A673 (cell line): ENCODE data around the gene SMIM31. TPM values are rescaled to one million over a fixed set of nuclear protein-coding genes. Genes with fewer than 3 reads are reported as not detected.

Experiments
- BruUV-seq: library from RNA; stranded (reverse); fragments of 400-500 nt; replicated peaks from 2 replicates; lab custom pipeline; 2021; lab: Mats Ljungman, UMichigan
- CTCF ChIA-PET: fragments of 300-600 bp; sonication (Branson Sonifier 250); formaldehyde crosslinking; loops from one replicate; lab custom pipeline; 2022; ENCODE audit warnings: antibody characterized with exemption; lab: Charles Lee
- POLR2A ChIA-PET: fragments of 300-600 bp; sonication (Branson Sonifier 250); formaldehyde crosslinking; loops from one replicate; lab custom pipeline; 2022; ENCODE audit warnings: antibody characterized with exemption; ENCODE audit not compliant: low non-redundant PET; lab: Charles Lee
- DNase-seq: peaks from one replicate; pipeline ENCODE4 v3.0.0-alpha.2; 2015; ENCODE audit warnings: low spot score
- H3K27ac ChIP-seq: fragments of 200-600 bp; sonication (generic); 2 replicates; pipeline ENCODE4 v1.5.1; 2016; ENCODE audit warnings: mixed run types, low read depth, mild to moderate bottlenecking, mixed read lengths, antibody characterized with exemption, low read length; ENCODE audit not compliant: poor library complexity, severe bottlenecking
- H3K27me3 ChIP-seq: fragments of 200-600 bp; sonication (generic); replicated peaks from 2 replicates; pipeline ENCODE4 v1.6.1; 2017; ENCODE audit warnings: mixed run types, low read depth, mild to moderate bottlenecking, mixed read lengths, antibody characterized with exemption, low read length; ENCODE audit not compliant: insufficient read depth, poor library complexity
- H3K36me3 ChIP-seq: fragments of 200-600 bp; sonication (generic); 2 replicates; pipeline ENCODE4 v1.6.1; 2016; ENCODE audit warnings: mixed run types, mild to moderate bottlenecking, mixed read lengths, antibody characterized with exemption, low read length; ENCODE audit not compliant: insufficient read depth, poor library complexity, severe bottlenecking
- H3K4me1 ChIP-seq: fragments of 200-600 bp; sonication (generic); 2 replicates; pipeline ENCODE4 v1.6.1; 2017; ENCODE audit warnings: mixed run types, mild to moderate bottlenecking, mixed read lengths, antibody characterized with exemption, low read length; ENCODE audit not compliant: insufficient read depth, poor library complexity, severe bottlenecking
- H3K4me3 ChIP-seq: fragments of 200-600 bp; sonication (generic); 2 replicates; pipeline ENCODE4 v1.5.1; 2016; ENCODE audit warnings: low read depth, mixed run types, mild to moderate bottlenecking, mixed read lengths, low read length; ENCODE audit not compliant: poor library complexity, severe bottlenecking
- H3K9me3 ChIP-seq: fragments of 200-600 bp; sonication (generic); 2 replicates; pipeline ENCODE4 v1.6.1; 2016; ENCODE audit warnings: mixed run types, low read depth, mild to moderate bottlenecking, mixed read lengths, antibody characterized with exemption, low read length; ENCODE audit not compliant: poor library complexity, severe bottlenecking
- CTCF ChIP-seq: fragments of 300-800, 200-600 bp; sonication (generic); conservative IDR thresholded peaks from 2 replicates; pipeline ENCODE4 v1.5.1; 2017; ENCODE audit warnings: low read depth, mild to moderate bottlenecking, antibody characterized with exemption, low read length, moderate library complexity, mixed read lengths
- EZH2 ChIP-seq: fragments of 200-600 bp; sonication (generic); IDR thresholded peaks from 2 replicates; pipeline ENCODE4 v1.6.1; 2017; ENCODE audit warnings: borderline replicate concordance, low read depth, mild to moderate bottlenecking, mixed read lengths, antibody characterized with exemption, low read length; ENCODE audit not compliant: poor library complexity, severe bottlenecking
- intact Hi-C: fragments of 100-400 bp; cut with micrococcal nuclease; formaldehyde crosslinking; loops from one replicate; pipeline ENCODE4 v1.10.0; 2022; ENCODE audit not compliant: unreplicated experiment
- total RNA-seq: library from RNA; stranded (reverse); gene quantifications from 2 replicates; pipeline ENCODE4 v1.2.3, GENCODE V29; 2021

SMIM31 gene
- total RNA-seq, 1 experiment from 2014 or later = not detected

- no peak for TF ChIP-seq CTCF
- POLR2A ChIA-PET = no interaction called here
- Histone ChIP-seq H3K36me3 (no peaks in the 10 kb centered on the region), H3K9me3 (no peaks in the 10 kb centered on the region), H3K4me1 (no peaks in the 10 kb centered on the region), H3K27me3 (no peaks in the 10 kb centered on the region), H3K4me3 (no peak overlapping the region), H3K27ac (no peak overlapping the region)
- no TSS peak for BruUV-seq
- intact Hi-C loops = no loop called here
- no peak for DNase-seq
- CTCF ChIA-PET = no interaction called here
Observed at GRCh38 chr4:164815711-164816110, 61.8 kb downstream of the SMIM31 start.

- no peak for TF ChIP-seq CTCF
- no peak for TF ChIP-seq EZH2
- Histone ChIP-seq H3K4me3 (no peak overlapping the region), H3K27me3 (no peaks in the 10 kb centered on the region), H3K4me1 (no peaks in the 10 kb centered on the region), H3K27ac (no peak overlapping the region), H3K9me3 (no peaks in the 10 kb centered on the region), H3K36me3 (no peaks in the 10 kb centered on the region)
- ChIA-PET POLR2A (no interaction called here), CTCF (no interaction called here)
- no TSS peak for BruUV-seq
- no peak for DNase-seq
- intact Hi-C loops = no loop called here
Observed at GRCh38 chr4:164819366-164819765, 65.4 kb downstream of the SMIM31 start.

- POLR2A ChIA-PET = interaction anchor here (0.9 kb wide), 1 partner anchor 1360 kb away, joined by 3 read pairs; no protein-coding TSS in a partner anchor
- Histone ChIP-seq H3K27ac (no peak overlapping the region), H3K4me3 (no peak overlapping the region), H3K27me3 (no peaks in the 10 kb centered on the region), H3K9me3 (no peaks in the 10 kb centered on the region), H3K4me1 (no peaks in the 10 kb centered on the region), H3K36me3 (no peaks in the 10 kb centered on the region)
- no TSS peak for BruUV-seq
- DNase-seq = no peak
- TF ChIP-seq CTCF (no peak), EZH2 (no peak)
- intact Hi-C loops = no loop called here
- CTCF ChIA-PET = no interaction called here
Observed at GRCh38 chr4:164821711-164822110, 67.8 kb downstream of the SMIM31 start.
